Choroid plexus epithelial cell (primary cell): ENCODE data around the gene CRIM1.
A peak's percentile ranks its signal among the peaks of the same experiment; 100 is the strongest.
"Not testable (repeated sequence)": the region's sequence is repeated elsewhere in the genome, so short reads cannot be mapped to it uniquely, and the experiment has no call there.

Experiments
- DNase-seq: peaks from one replicate; pipeline ENCODE4 v3.0.0-alpha.2; 2010; ENCODE audit warnings: low read depth
- H3K4me3 ChIP-seq: 2 replicates; pipeline ENCODE4 v1.5.1; 2011; ENCODE audit warnings: low read depth, mild to moderate bottlenecking, control low read depth, low read length, moderate library complexity
- TF ChIP-seq, protein P1 (sequence below): conservative IDR thresholded peaks from 2 replicates; pipeline ENCODE4 v1.5.1; 2011; ENCODE audit warnings: low read depth, mild to moderate bottlenecking, control low read depth, inconsistent platforms, low read length, moderate library complexity

The CRIM1 gene, protein sequence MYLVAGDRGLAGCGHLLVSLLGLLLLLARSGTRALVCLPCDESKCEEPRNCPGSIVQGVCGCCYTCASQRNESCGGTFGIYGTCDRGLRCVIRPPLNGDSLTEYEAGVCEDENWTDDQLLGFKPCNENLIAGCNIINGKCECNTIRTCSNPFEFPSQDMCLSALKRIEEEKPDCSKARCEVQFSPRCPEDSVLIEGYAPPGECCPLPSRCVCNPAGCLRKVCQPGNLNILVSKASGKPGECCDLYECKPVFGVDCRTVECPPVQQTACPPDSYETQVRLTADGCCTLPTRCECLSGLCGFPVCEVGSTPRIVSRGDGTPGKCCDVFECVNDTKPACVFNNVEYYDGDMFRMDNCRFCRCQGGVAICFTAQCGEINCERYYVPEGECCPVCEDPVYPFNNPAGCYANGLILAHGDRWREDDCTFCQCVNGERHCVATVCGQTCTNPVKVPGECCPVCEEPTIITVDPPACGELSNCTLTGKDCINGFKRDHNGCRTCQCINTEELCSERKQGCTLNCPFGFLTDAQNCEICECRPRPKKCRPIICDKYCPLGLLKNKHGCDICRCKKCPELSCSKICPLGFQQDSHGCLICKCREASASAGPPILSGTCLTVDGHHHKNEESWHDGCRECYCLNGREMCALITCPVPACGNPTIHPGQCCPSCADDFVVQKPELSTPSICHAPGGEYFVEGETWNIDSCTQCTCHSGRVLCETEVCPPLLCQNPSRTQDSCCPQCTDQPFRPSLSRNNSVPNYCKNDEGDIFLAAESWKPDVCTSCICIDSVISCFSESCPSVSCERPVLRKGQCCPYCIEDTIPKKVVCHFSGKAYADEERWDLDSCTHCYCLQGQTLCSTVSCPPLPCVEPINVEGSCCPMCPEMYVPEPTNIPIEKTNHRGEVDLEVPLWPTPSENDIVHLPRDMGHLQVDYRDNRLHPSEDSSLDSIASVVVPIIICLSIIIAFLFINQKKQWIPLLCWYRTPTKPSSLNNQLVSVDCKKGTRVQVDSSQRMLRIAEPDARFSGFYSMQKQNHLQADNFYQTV

DNA sequence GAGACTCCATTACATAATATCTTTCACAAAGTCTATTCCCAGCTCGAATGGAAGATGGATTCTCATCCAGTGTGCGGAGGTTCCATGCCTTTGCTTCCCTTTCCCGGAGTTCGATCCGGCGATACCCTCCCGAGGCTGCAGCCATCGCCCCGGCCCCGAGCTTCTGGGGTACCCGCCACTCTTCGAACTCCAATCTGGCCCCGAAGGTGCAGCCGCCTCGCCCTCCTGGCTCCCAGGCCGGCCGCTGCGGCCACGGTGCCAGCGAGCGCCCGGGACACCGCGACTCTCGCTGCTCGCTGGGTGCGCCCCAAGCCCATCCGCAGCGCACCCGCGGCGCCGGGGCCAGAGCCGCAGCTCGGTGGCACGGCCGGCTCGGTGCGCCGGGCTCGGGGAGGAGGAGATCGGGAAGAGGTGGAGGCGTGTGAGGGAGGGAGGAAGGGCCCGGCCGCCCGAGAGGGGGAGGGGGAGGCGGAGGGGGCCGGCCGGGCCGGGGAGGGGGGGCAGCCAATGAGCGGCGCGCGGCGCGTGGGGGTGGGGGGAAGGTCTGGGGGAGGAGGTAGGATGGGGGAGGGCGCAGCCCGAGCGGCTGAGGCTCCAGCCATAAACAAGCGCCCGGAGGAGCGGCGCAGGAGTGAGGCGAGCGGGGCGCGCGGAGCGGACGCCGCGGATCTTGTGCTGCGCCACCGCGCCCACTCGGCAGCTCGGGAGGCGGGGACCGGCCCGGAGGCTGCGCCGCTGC is at the start of gene CRIM1:
Gene CRIM1, plus strand, starts transcription at position 628 of the 739 bp plus-strand sequence. CDS start 515 bp downstream, outside the sequence.
- peak within 1 kb of the TSS; percentile 88 for H3K4me3 ChIP-seq
- peak; percentile 95 for DNase-seq
- TF ChIP-seq, protein P1, sequence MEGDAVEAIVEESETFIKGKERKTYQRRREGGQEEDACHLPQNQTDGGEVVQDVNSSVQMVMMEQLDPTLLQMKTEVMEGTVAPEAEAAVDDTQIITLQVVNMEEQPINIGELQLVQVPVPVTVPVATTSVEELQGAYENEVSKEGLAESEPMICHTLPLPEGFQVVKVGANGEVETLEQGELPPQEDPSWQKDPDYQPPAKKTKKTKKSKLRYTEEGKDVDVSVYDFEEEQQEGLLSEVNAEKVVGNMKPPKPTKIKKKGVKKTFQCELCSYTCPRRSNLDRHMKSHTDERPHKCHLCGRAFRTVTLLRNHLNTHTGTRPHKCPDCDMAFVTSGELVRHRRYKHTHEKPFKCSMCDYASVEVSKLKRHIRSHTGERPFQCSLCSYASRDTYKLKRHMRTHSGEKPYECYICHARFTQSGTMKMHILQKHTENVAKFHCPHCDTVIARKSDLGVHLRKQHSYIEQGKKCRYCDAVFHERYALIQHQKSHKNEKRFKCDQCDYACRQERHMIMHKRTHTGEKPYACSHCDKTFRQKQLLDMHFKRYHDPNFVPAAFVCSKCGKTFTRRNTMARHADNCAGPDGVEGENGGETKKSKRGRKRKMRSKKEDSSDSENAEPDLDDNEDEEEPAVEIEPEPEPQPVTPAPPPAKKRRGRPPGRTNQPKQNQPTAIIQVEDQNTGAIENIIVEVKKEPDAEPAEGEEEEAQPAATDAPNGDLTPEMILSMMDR: no peak

DNA sequence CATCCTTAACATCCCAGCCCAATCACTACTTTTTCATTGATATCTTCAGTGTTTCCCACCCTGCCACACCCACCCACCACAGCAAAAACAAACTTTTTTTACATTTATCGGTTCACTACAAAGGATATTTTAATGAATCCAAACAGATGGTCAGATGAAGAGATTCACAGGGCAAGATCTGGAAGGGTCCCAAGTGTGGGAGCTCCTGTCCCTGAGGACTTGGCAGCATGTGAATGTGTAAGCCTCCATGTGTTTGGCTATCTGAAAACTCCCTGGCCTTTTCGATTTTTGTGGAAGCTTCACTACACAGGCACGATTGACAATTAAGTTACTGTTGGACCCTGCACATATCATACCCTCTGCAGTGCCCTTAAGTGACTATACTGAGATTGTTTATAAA is 48.1 kb upstream of the CRIM1 start:
- no peak for DNase-seq
- H3K4me3 ChIP-seq: no peak overlapping the region
- TF ChIP-seq, protein P1: no peak

DNA sequence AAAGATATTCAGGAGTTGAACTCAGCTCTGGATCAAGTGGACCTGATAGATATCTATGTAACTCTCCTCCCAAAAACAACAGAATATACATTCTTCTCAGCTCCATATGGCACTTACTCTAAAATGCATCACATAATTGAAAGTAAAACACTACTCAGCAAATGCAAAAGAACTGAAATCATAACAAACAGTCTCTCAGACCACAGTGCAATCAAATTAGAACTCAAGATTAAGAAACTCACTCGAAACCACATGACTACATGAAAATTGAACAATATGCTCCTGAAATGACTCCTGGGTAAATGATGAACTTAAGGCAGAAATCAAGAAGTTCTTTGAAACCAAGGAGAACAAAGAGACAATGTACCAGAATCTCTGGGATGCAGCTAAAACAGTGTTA is 45.1 kb upstream of the CRIM1 start:
- not testable (repeated sequence) for H3K4me3 ChIP-seq, DNase-seq

DNA sequence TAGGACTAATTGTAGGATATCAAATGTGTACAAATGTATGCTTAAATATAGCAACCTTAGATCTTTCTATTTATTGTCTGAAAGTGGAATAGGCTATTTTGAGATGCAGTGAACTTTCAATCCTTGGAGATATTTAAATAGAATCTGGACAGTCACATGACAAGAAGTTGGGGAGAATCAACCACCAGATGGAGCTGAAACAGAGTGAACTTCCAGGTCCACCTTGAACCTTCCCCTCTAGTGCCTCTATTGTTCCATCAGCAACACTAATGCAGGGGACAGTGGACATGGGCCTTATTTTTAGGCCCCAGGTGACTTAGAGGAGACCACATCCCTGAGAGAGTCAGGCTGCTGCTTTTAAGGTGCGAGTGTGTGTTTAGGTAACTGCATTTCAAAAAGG is 37.0 kb upstream of the CRIM1 start:
- TF ChIP-seq, protein P1: peak; percentile 47
- H3K4me3 ChIP-seq: no peak overlapping the region
- peak; percentile 35 for DNase-seq

DNA sequence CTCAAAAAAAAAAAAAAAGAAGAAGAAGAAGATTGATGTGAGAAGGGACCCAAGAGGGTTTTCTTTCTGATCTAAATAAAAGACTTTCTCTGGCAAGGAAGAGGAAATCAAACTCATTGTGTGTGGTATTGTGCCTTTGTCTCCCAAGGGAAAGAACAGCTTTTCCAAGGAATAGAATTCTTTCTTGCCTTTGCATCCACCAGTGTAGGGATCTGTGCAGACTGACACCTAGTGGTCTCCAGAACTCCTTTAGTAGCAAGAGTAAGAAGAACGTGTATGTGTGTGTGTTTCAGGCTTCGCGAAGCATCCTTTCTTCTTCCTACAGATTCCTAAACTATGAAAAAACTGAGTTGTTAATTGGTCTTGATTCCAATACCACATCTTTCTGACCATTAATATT is 33.5 kb upstream of the CRIM1 start:
- TF ChIP-seq, protein P1: peak; percentile 82
- peak; percentile 79 for DNase-seq
- no peak overlapping the region for H3K4me3 ChIP-seq

DNA sequence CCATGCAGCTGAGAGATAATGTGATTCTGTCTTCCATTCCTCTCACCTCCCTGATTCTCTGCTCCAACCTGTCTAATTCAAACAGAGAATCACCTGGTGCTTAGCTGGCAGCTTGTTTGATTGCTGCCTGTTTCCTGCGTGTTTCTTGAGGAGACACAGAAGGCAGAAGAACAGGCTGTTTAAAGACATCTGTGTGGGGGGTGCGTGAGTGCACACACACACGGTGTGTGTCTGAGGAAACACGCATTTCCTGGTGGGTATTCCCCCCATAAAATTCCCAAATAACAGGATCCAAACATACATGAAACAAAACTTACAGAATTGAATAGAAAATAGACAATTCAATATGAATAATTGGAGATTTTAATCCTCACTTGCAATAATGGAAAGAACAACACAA is 29.3 kb upstream of the CRIM1 start:
- H3K4me3 ChIP-seq: no peak overlapping the region
- no peak for DNase-seq
- TF ChIP-seq, protein P1: no peak
